Testis (tissue), 2 donors: ENCODE measurements around the gene ZNF438.

ENCODE experiments used
- POLR2A ChIP-seq: fragments of 450-650 bp; IDR thresholded peaks from one replicate; pipeline ENCODE4 v1.6.1; 2017; ENCODE audit warnings: antibody characterized with exemption, mild to moderate bottlenecking, moderate library complexity
- TF ChIP-seq, protein P1 (sequence below), 3 experiments: fragments of 450-650 bp in 2 of 3; fragments of 200-600 bp in 1 of 3; sonication (generic) in 1 of 3; IDR thresholded peaks; one replicate each; pipeline ENCODE4 v1.5.1; 2016 to 2019; ENCODE audit warnings: antibody characterized with exemption in 3 of 3, mild to moderate bottlenecking in 2 of 3, moderate library complexity in 1 of 3

DNA sequence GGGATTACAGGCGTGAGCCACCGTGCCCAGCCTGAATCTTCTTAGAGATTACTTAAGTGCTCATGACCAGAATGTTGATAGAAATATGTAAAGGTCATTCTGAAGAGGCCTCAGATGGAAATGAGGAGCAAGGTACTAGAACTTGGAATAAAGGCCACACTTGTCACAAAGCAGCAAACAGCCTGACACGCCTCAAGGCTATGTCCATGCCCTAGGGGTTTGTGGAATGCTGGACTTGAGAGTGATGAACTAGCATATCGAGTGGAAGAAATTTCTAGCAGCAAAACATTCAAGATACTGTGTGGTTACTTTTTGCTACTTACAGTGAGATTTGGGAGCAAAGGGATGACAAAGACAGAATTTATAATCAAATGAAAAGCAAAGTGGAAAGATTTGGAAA is 39.0 kb downstream of the ZNF438 start:
- TF ChIP-seq, protein P1, sequence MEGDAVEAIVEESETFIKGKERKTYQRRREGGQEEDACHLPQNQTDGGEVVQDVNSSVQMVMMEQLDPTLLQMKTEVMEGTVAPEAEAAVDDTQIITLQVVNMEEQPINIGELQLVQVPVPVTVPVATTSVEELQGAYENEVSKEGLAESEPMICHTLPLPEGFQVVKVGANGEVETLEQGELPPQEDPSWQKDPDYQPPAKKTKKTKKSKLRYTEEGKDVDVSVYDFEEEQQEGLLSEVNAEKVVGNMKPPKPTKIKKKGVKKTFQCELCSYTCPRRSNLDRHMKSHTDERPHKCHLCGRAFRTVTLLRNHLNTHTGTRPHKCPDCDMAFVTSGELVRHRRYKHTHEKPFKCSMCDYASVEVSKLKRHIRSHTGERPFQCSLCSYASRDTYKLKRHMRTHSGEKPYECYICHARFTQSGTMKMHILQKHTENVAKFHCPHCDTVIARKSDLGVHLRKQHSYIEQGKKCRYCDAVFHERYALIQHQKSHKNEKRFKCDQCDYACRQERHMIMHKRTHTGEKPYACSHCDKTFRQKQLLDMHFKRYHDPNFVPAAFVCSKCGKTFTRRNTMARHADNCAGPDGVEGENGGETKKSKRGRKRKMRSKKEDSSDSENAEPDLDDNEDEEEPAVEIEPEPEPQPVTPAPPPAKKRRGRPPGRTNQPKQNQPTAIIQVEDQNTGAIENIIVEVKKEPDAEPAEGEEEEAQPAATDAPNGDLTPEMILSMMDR (IDR thresholded peaks at IDR 0.05), result no peak
- TF ChIP-seq POLR2A, result no peak
